Kasumi-1 (cell line): ENCODE measurements around the gene ADI1.
"Not testable (repeated sequence)": the region's sequence is repeated elsewhere in the genome, so short reads cannot be mapped to it uniquely, and the experiment has no call there.

Experiments
- DNase-seq, 2 experiments: peaks; one replicate each; lab custom pipeline; 2025; lab: John Stamatoyannopoulos, UW

ADI1 gene

DNA sequence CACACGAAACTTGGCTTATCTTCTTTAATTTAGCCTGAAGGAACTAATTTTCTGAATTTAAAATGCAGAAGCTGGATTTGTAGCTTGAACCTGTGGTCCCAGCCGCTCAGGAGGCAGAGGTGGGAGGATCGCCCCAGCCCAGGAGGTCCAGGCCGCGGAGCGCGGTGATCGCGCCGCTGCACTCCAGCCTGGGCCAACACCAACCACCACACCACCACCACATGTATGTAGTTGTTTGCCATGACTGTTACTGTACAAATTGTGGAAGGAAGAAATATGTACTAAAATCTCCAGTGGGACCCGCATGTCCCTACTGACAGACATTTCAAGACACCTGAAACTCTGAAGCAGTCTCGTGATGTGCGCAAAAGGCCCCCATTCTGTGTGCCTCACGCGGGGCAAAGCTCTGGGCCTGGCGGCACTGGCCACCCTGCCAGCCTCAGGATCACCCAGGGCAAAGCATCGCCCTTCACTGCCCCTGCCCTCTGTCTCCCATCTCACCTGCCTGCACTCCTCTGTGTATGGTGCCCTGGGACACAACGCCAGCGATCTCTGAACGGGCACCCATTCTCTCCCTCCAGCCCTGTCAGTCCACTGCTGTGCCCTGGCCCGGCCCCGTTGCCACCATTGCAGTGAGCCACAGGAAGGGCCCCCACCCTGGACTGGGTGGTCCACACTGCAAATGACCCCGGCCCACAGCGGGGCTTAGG, 10.1 kb upstream of the ADI1 start:
- DNase-seq = no peak

DNA sequence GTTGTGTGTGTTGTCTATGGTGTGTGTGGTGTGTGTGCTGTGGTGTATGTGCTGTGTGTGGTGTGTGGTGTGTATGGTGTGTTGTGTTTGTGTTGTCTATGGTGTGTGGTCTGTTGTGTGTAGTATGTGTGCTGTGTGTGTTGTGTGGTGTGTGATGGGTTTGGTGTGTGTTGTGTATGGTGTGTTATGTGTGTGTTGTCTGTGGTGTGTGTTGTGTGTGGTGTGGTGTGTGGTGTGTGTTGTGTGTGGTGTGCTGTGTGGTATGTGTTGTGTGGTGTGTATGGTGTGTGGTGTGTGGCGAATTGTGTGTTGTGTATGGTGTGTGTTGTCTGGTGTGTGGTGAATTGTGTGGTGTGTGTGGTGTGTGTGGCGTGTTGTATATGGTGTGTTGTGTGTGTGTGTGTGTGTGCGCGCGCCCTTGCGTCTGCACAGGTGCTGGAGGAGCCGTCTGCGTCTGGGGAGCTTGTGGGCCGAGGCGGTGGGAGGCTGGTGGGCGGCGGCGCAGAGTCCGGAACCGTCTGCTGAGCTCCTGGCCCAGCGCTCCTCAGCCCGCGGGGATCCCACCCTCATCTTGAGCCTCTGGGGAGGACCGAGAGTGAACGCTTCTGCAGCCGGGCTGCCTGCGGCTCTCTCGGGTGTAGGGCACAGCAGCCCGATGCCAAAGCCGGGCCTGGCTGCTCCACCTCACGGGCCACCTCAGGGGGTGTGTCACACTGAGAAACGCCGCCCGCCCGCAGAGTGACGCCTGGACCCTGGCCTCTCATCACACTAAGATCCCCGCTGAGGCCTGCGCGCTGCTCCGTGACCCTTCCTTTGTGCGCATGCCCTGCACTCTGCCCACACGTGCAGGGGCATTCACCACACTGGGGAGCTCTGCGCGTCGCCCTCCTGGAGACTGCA, 8.8 kb upstream of the ADI1 start:
- no peak for DNase-seq

DNA sequence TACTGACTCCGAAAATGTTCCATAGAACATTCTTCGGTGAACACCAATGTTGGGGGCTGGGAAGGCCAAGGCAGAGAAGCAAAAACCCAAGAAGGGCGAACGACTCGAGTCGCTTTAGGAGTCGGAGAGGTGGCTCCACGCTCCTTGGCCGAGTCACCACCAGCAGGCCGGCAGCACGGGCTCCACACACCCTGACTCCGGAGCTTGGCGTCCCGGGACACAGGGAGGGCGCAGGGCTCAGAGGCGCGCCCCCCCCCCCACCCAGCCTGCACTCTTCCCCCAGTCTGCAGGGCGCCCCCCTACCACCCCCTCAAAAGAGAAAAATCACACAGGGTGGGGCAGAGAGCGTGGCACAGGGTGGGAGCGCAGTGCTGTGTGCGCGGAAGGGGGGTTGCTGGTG, 7.5 kb upstream of the ADI1 start:
- DNase-seq = no peak

DNA sequence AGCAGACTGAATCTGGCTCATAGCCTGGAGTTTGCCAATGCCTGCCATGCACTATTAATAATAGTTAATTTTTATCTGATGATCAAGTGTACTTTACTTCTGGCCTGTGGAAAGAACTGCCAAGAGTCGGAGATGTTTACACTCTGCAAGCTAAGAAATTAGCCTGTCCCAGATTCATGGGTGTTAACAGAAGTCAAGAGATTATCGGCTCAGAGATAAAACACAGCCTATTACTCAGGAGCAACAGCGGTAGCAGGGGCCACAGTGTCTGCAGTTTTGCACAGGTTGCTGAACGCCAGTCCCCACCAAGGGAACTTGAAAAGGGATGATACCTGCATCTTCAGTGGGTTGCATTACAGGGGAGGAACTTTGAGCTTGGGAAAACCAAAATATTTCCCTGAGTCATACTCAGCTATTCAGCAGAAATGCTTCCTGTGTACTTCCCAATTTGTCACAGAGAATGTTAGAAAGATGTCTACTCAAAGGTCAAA, 4.3 kb upstream of the ADI1 start:
- DNase-seq = no peak

DNA sequence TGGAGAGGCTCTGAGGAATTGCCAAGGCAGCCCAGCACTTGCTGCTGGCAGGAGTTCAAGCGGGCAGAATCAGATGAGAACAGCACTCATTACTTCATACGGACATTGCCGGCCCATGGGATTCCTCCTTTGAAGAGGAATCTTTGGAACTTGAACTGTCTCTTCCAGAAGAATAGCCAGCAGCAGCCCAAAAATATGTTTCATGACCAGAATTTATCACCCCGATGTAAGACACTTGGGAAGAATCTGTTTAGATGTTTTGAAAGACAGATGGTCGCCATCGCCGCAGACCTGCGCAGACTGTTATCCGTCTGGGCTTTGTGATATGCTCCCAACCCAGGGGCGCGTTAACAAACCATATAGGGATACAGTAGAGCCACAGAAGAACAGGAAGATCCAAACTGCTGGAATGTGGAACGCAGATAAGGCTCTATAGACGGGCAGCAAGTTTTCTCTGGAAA, 3.7 kb upstream of the ADI1 start:
- DNase-seq = no peak

DNA sequence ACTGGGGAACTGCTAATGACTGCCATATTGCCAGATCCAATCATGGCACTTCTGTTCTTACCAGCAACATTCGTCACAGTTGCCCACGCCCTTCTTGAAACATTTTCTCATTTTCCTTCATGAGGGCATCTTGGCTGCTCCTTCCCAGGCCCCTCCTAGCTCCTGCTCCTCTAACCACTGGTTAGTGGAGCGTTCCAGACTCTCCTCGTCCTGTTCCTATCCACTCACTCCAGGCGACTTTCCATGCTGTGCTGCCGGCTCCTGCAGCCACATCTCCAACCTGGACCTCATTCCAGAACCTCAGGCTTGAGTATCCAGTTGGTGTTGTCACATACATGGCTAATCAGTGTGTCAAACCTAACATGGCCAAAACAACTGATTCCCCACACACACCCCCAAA, 1.3 kb upstream of the ADI1 start:
- DNase-seq = no peak

DNA sequence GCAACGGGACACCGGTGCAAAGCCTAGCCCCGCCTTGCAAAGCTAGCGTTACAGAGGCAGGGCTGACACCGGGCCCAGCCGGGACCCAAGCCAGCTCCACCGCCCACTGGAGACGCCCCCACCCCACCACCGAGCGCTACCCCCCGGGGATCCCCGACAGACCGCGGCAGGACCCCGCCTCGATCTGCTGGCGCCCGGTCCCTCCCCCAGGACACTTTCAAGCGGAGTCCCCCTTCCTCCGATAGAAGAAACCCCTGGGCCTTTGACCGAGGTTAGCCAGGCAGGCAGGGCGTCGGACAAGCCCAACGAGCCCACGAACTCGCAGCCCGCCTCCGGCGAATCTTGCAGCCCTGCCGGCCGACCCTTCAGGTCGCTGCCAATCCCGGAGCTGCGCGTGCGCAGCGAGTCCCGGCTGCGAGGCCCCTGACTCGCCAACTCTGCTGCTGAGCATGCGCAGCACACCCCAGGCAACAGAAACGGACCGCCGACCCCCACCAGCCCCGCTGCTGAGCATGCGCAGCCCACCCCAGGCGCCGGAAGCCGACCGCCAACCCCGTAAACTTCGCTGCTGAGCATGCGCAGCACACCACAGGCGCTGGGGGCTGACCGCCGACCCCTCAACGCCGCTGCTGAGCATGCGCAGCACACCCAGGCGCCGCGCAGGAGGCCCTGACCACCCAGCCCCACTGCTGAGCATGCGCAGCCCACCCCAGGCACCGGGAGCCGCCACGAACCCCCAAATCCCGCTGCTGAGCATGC, 656 bp downstream of the ADI1 start:
- peak; percentile 87 to 90 for DNase-seq

DNA sequence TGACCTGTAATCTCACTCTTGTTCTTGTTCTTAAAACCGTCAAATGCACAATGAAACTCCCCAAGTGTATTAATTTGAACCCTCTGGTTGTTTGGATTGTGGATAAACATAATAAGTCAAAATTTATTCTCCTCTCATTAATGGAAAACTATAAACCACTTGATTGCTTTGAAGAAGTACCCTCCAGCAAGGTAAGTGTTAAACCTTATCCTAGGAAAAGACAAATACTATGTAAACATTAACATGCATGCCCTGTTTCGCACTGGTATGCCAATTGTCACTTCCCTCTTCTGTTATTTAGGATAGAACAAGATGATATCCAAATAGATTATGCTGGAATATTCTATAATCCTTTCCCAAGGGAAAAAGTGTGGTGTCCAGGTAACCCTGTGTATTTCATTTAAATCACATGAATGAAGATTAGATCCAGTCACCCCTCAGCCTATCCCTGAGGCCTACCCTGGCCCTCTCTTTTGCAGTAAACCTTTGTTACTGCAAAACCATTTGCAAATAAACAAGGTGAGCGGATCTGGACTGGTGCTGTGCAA, 1.3 kb downstream of the ADI1 start:
- peak in 1 of 2 experiments; percentile 16 for DNase-seq

DNA sequence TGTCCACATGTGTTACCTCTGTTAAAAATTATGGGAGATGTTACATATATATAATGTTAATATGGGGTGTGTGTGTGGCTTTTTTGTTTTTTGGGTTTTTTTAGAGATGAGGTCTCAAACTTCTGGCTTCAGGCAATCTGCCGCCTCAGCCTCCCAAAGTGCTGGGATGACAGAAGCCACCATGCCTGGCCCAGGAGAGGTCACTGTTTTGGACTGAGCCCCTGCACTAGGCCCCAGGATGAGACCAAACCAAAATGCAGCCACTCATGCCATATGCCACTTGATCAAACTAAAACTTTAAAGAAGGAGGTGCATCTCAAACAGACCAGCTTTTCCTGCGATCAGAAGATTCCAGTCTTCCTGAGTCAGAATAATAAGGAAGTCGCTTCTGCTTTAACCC, 2.5 kb downstream of the ADI1 start:
- DNase-seq = no peak

DNA sequence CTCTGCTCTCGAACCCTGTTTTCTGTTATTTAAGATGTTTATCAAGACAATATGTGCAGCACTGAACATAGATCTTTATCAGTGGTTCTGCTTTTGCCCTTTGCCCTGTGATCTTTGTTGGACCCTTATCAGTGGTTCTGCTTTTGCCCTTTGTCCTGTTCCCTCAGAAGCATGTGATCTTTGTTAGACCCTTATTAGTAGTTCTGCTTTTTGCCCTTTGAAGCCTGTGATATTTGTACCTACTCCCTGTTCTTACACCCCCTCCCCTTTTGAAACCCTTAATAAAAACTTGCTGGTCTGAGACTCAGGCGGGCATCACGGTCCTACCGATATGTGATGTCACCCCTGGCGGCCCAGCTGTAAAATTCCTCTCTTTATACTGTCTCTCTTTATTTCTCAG, 3.9 kb downstream of the ADI1 start:
- not testable (repeated sequence) for DNase-seq

DNA sequence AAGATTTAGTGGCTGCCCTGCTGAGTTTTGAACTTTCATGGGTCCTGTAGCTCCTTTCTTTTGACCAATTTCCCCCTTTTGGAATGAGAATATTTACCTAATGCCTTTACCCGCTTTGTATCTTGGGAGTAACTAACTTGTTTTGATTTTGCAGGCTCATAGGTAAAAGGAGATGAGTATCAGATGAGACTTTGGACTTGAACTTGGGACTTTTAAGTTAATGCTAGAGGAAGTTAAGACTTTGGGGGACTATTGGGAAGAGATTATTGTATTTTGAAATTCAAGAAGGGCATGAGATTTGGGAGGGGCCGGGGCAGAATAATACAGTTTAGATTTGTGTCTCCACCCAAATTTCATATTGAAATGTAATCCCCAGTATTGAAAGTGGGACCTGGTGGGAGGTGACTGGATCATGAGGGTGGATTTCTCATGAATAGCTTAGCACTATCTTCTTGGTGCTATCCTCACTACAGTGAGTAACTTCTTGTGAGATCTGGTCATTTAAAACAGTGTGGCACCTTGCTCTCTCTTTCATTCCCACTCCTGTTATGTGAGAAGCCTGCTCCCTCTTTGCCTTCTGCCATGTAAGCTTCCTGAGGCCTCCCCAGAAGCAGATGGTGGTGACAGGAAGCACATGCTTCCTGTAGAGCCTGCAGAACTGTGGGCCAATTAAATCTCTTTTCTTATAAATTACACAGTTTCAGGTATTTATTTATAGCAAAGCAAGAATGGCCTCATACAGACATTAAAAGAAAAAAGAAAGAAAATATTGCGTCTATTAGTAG, 6.1 kb downstream of the ADI1 start:
- peak; percentile 54 to 64 for DNase-seq

DNA sequence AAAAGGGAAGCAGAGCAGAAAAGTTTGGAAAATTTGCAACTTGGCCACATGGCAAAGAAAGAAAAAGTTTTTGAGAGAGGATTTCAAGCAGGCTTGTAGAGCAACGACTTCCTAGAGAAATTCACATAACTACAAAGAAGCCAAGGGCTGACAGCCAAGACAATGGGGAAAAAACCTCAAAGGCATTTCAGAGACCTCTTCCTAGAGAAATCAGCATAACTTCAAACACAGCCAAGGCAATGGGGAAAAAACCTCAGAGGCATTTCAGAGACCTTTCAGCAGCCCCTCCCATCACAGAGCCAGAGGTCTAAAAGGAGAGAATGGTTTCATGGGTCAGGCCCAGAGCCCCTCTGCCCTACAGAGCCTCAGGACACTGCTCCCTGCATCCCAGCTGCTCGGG, 7.2 kb downstream of the ADI1 start:
- DNase-seq = no peak

DNA sequence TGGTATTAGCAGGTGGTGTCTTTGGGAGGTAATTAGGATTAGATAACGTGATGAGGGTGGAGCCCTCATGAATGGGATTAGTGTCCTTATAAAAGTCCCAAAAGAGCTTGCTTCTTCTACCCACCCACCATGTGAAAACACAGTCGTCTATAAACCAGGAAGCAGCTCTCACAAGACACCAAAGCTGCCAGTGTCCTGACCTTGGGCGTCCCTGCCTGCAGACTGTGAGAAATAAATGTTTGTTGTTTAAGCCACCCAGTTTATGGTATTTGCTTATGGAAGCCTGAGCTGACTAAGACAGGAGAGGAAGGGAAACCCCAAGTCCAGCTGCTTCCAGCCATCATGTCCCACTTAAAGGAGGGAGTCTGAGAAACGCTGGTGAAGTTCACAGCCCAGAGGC, 13.6 kb downstream of the ADI1 start:
- no peak for DNase-seq

DNA sequence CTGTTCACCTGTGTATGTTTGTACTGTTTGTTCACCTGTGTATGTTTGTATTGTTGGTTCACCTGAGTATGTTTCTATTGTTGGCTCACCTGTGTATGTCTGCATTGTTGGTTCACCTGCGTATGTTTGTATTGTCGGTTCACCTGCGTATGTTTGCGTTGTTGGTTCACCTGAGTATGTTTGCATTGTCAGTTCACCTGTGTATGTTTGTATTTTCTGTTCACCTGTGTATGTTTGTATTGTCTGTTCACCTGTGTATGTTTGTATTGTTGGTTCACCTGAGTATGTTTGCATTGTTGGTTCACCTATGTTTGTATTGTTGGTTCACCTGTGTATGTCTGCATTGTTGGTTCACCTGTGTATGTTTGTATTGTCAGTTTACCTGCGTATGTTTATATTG, 14.6 kb downstream of the ADI1 start:
- no peak for DNase-seq

DNA sequence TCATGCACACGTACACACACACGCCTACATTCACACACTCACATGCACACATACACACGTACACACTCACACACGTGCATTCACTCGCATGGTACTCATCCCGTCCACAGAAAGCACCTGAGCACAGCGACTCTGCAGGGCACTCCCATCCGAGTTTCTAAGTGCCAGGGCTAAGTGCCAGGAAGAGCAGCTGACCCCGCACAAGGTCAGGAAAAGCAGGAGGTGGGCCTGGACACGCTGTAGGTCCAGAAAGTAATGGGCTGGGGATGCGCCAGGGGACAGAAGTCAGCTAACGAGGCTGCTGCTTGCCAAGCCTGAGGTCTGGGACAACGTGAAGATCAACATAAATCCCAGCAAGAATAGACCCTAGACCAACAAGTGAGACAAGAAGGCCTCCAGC, 15.8 kb downstream of the ADI1 start:
- no peak for DNase-seq

DNA sequence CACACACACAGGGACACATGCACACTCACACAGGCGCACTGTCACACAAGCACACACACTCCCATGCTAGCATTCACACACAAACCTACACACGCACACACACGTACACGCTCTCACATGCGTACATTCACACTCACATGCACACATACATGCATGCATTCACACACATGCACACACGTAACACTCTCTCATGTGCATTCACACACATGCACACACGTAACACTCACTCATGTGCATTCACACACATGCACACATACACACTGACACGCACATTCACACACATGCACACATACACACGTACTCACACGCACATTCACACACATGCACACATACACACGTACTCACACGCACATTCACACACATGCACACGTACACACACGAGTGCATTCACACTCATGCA, 16.3 kb downstream of the ADI1 start:
- no peak for DNase-seq

DNA sequence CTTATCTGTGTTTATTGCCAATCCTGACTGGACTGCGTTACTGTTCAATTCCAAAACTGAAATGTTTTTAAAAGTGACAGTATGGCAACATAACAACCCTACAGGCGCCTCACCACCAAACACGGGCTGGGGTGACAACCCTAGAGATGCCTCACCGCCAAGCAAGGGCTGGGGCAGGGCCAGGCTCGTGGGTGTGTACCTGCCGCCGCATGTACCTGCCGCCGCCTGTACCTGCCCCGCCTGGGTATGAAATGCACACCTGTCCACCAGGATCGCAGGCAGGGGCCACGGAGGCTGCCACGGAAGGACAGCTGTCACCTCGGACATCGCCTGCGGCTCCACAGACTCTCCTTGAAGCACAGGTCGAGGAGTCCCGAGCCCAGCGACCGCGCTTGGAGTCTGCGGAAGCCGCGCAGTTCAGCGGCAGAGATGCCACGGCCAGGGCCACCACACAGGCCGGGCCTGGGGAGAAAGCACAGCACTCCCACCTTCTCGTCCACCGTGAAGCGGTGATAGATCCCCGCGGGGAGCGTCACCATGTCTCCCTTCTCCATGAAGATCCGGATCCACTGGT, 18.9 kb downstream of the ADI1 start:
- no peak for DNase-seq

DNA sequence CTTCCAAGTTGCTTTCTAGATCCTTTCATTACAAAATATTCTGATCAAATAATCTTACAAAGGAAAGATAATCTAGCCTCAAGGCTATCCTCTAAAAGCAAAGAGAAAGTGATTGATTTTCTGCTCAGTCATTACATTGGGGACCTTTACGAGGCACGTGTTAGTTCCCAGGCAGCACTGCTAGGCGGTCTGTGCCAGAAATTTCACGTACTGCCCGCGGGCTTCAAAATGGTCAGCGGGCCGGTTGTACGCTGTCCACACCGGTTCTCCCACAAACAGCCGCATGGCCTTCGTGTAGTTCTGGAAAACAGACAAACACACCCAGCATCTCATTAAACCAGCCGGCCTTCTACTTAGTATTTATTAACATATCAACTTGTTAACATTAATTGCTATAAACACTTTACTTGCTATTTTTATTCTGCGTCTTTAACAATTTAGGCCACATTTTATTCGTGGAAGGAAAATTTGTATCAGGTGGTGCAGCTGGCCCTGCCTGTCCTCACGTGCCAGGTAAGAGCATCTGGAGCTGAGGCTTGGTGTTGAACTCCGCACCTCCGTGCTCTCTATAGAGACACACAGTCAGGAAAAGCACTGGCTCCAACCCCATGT, 20.4 kb downstream of the ADI1 start:
- DNase-seq = no peak

DNA sequence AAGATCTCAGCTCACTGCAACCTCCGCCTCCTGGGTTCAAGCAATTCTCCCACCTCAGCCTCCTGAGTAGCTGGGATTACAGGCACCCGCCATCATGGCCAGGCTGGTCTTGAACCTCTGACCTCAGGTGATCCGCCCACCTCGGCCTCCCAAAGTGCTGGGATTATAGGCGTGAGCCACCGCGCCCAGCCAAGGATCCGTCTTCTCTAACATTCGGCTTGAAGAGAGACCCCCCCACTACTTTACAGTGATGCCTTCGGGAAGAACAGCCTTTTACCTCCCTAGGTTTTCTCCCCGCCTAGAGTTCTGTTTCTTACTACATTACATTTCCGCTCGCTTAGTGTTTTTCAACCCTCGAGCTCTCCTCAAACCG, 22.6 kb downstream of the ADI1 start:
- DNase-seq = not testable (repeated sequence)

DNA sequence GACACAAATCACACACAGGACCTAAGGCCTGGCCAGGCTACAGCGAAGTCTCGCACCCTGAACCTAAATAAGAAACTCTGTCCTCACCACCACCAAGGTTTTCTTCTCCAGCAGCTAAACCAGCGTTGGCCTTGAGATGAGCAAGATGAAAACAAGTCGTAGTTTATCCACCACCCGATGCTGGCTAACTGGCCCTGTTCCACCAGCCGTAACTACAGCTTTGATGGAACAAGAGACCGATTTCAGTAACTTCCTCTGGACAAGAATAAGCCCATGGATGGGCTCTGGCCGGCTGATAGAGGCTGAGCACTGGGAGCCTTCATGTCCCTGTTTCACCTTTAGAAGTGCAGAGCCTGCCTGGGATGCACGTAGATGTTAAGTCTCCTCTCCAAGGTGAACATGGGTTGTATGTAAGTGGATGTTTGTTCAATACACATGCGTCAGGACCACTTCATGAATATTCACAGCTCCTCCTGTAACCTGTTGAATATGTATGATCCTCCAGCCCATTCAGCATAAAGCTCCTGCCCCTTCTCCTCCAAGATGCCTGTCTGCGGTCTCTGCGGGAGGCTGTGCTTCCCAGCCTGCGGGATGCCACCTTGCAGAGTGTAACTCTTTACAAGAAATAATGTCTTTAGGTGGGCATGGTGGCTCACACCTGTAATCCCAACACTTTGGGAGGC, 24.2 kb downstream of the ADI1 start:
- DNase-seq = no peak
